AG10803 (cell line): ENCODE data around the gene SPATA20.

ENCODE experiments used
- DNase-seq: peaks from one replicate; pipeline ENCODE4 v3.0.0; 2010; ENCODE audit warnings: low read depth
- H3K4me3 ChIP-seq: 2 replicates; pipeline ENCODE4 v1.5.1; 2011; ENCODE audit warnings: mild to moderate bottlenecking, low read length, control low read depth
- TF ChIP-seq, protein P1 (sequence below): conservative IDR thresholded peaks from 2 replicates; pipeline ENCODE4 v1.5.1; 2011; ENCODE audit warnings: mild to moderate bottlenecking, low read length, control low read depth, inconsistent platforms

The SPATA20 gene

GRCh38 chr17:50546701-50547034 is 306 bp upstream of the SPATA20 start:
- 0 out of 2 replicates have a peak overlapping the region, but pooled peaks have one; percentile 22 for H3K4me3 ChIP-seq
- TF ChIP-seq, protein P1, sequence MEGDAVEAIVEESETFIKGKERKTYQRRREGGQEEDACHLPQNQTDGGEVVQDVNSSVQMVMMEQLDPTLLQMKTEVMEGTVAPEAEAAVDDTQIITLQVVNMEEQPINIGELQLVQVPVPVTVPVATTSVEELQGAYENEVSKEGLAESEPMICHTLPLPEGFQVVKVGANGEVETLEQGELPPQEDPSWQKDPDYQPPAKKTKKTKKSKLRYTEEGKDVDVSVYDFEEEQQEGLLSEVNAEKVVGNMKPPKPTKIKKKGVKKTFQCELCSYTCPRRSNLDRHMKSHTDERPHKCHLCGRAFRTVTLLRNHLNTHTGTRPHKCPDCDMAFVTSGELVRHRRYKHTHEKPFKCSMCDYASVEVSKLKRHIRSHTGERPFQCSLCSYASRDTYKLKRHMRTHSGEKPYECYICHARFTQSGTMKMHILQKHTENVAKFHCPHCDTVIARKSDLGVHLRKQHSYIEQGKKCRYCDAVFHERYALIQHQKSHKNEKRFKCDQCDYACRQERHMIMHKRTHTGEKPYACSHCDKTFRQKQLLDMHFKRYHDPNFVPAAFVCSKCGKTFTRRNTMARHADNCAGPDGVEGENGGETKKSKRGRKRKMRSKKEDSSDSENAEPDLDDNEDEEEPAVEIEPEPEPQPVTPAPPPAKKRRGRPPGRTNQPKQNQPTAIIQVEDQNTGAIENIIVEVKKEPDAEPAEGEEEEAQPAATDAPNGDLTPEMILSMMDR: no peak
- no peak for DNase-seq

- TF ChIP-seq, protein P1: no peak
- H3K4me3 ChIP-seq: peak overlapping the region; percentile 71
- no peak for DNase-seq
Observed at GRCh38 chr17:50547736-50548083, 736 bp downstream of the SPATA20 start.

DNA sequence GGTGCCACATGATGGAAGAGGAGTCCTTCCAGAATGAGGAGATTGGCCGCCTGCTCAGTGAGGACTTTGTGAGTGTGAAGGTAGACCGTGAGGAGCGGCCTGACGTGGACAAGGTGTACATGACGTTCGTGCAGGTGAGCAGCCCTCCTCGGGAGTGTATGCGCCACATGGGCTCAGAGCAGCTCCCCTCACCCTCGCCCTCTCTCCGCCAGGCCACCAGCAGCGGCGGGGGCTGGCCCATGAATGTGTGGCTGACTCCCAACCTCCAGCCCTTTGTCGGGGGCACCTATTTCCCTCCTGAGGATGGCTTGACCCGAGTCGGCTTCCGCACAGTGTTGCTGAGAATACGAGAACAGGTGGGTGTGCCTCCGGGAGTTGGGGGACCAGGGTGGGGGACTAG is 1.9 kb downstream of the SPATA20 start:
- TF ChIP-seq, protein P1: no peak
- no peak for DNase-seq
- no peak overlapping the region for H3K4me3 ChIP-seq

DNA sequence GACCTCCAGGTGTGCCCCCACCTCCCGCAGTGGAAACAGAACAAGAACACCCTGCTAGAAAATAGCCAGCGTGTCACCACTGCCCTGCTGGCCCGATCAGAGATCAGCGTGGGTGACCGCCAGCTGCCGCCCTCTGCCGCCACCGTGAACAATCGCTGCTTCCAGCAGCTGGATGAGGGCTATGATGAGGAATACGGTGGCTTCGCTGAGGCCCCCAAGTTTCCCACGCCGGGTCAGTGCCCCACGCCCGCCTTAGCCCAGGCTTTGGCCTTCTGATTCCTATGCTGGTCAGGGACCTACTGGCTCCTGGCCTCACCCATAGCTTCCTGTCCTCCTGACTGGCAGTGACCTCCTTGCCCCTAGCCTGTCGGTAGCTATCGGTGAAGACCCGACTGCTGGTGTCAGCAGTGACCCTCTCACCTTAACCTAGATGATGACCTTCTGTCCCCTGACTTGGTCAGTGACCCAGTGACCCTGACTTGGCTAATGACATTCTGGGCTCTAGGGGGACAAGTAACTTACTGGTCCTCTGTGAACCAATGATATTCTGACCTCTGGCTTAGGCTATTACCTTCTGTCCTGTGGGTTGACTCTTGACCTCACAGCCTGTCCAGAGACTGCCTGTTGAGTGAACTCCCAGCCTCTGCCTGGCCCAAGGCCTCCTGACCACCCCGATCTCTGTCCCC is 2.4 kb downstream of the SPATA20 start:
- TF ChIP-seq, protein P1: no peak
- no peak for DNase-seq
- H3K4me3 ChIP-seq: no peak overlapping the region

DNA sequence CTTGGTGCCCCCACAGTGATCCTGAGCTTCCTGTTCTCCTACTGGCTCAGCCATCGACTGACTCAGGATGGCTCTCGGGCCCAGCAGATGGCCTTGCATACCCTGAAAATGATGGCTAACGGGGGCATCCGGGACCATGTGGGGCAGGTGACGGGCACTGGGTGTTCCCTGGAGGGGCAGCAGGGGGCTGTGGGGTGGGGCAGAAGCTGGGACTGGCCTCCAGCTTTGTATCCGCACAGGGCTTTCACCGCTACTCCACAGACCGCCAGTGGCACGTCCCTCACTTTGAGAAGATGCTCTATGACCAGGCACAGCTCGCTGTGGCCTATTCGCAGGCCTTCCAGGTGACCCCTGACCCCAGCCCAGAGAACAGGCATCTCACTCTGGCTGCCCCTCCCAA is 3.0 kb downstream of the SPATA20 start:
- H3K4me3 ChIP-seq: no peak overlapping the region
- TF ChIP-seq, protein P1: no peak
- no peak for DNase-seq

- TF ChIP-seq, protein P1: peak; percentile 94
- DNase-seq: peak; percentile 87
- no peak overlapping the region for H3K4me3 ChIP-seq
Observed at GRCh38 chr17:50550661-50551432, 3.9 kb downstream of the SPATA20 start.

DNA sequence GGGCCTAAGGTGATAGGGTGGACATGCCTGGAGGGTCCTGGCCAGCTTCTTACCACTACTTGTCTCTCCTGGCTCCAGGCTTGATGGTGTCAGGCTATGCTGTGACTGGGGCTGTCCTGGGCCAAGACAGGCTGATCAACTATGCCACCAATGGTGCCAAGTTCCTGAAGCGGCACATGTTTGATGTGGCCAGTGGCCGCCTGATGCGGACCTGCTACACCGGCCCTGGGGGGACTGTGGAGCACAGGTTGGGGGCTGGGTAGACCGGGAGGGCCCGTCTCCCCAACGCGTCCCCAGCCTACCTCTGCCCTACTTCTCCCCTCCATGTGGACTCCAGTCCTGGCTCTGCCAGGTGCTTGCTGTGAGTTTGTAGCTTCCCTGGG is 4.5 kb downstream of the SPATA20 start:
- H3K4me3 ChIP-seq: no peak overlapping the region
- TF ChIP-seq, protein P1: no peak
- DNase-seq: no peak
